ENCODE results near the gene ZMIZ1.

The ZMIZ1 gene

GRCh38 chr10:79208251-79208983 lies 139.7 kb downstream of the ZMIZ1 start:
- no peak overlapping the region for H3K4me3 ChIP-seq (ENCODE audit: low read length)
- H3K9ac ChIP-seq (ENCODE audit: low read depth, low read length) = no peak overlapping the region
- no peaks in the 10 kb centered on the region for H3K4me1 ChIP-seq (ENCODE audit: insufficient read depth, low read length)
- H3K27ac ChIP-seq (ENCODE audit: low read length) = no peak overlapping the region
- peaks cover 44% of the 10 kb centered on the region for H3K36me3 ChIP-seq (ENCODE audit: insufficient read depth, low read depth, low read length)
- no peaks in the 10 kb centered on the region for H3K27me3 ChIP-seq (ENCODE audit: insufficient read depth, low read length)
- H3K9me3 ChIP-seq (ENCODE audit: insufficient read depth, low read depth, low read length) = no peaks in the 10 kb centered on the region

- Histone ChIP-seq H3K9ac (ENCODE audit: low read depth, low read length) (no peak overlapping the region), H3K4me3 (ENCODE audit: low read length) (no peak overlapping the region), H3K36me3 (ENCODE audit: insufficient read depth, low read depth, low read length) (peaks cover 46% of the 10 kb centered on the region), H3K27me3 (ENCODE audit: insufficient read depth, low read length) (no peaks in the 10 kb centered on the region), H3K27ac (ENCODE audit: low read length) (no peak overlapping the region), H3K9me3 (ENCODE audit: insufficient read depth, low read depth, low read length) (no peaks in the 10 kb centered on the region), H3K4me1 (ENCODE audit: insufficient read depth, low read length) (no peaks in the 10 kb centered on the region)
These were observed 140.6 kb downstream of the ZMIZ1 start for GRCh38 chr10:79209340-79209739.

GRCh38 chr10:79209831-79210230 lies 141.1 kb downstream of the ZMIZ1 start:
- Histone ChIP-seq H3K36me3 (ENCODE audit: insufficient read depth, low read depth, low read length) (peaks cover 42% of the 10 kb centered on the region), H3K9ac (ENCODE audit: low read depth, low read length) (no peak overlapping the region), H3K4me3 (ENCODE audit: low read length) (no peak overlapping the region), H3K4me1 (ENCODE audit: insufficient read depth, low read length) (no peaks in the 10 kb centered on the region), H3K9me3 (ENCODE audit: insufficient read depth, low read depth, low read length) (no peaks in the 10 kb centered on the region), H3K27ac (ENCODE audit: low read length) (no peak overlapping the region), H3K27me3 (ENCODE audit: insufficient read depth, low read length) (no peaks in the 10 kb centered on the region)

GRCh38 chr10:79210672-79211071 lies 141.9 kb downstream of the ZMIZ1 start:
- H3K4me3 ChIP-seq (ENCODE audit: low read length) = no peak overlapping the region
- peaks cover 43% of the 10 kb centered on the region for H3K36me3 ChIP-seq (ENCODE audit: insufficient read depth, low read depth, low read length)
- no peak overlapping the region for H3K27ac ChIP-seq (ENCODE audit: low read length)
- no peak overlapping the region for H3K9ac ChIP-seq (ENCODE audit: low read depth, low read length)
- no peaks in the 10 kb centered on the region for H3K4me1 ChIP-seq (ENCODE audit: insufficient read depth, low read length)
- no peaks in the 10 kb centered on the region for H3K9me3 ChIP-seq (ENCODE audit: insufficient read depth, low read depth, low read length)
- no peaks in the 10 kb centered on the region for H3K27me3 ChIP-seq (ENCODE audit: insufficient read depth, low read length)

GRCh38 chr10:79211616-79212015 lies 142.8 kb downstream of the ZMIZ1 start:
- H3K4me1 ChIP-seq (ENCODE audit: insufficient read depth, low read length) = no peaks in the 10 kb centered on the region
- H3K27ac ChIP-seq (ENCODE audit: low read length) = no peak overlapping the region
- H3K9ac ChIP-seq (ENCODE audit: low read depth, low read length) = no peak overlapping the region
- peaks cover 53% of the 10 kb centered on the region for H3K36me3 ChIP-seq (ENCODE audit: insufficient read depth, low read depth, low read length)
- no peaks in the 10 kb centered on the region for H3K9me3 ChIP-seq (ENCODE audit: insufficient read depth, low read depth, low read length)
- H3K27me3 ChIP-seq (ENCODE audit: insufficient read depth, low read length) = no peaks in the 10 kb centered on the region
- H3K4me3 ChIP-seq (ENCODE audit: low read length) = no peak overlapping the region

GRCh38 chr10:79215531-79215930 lies 146.8 kb downstream of the ZMIZ1 start:
- Histone ChIP-seq H3K4me1 (ENCODE audit: insufficient read depth, low read length) (peaks cover under 1% of the 10 kb centered on the region; the same call in 1 of the 2 replicates), H3K4me3 (ENCODE audit: low read length) (no peak overlapping the region), H3K9me3 (ENCODE audit: insufficient read depth, low read depth, low read length) (no peaks in the 10 kb centered on the region), H3K9ac (ENCODE audit: low read depth, low read length) (no peak overlapping the region), H3K27me3 (ENCODE audit: insufficient read depth, low read length) (no peaks in the 10 kb centered on the region), H3K36me3 (ENCODE audit: insufficient read depth, low read depth, low read length) (peaks cover 40% of the 10 kb centered on the region), H3K27ac (ENCODE audit: low read length) (no peak overlapping the region)

- H3K27ac ChIP-seq (ENCODE audit: low read length) = no peak overlapping the region
- no peak overlapping the region for H3K9ac ChIP-seq (ENCODE audit: low read depth, low read length)
- no peak overlapping the region for H3K4me3 ChIP-seq (ENCODE audit: low read length)
- no peaks in the 10 kb centered on the region for H3K27me3 ChIP-seq (ENCODE audit: insufficient read depth, low read length)
- H3K4me1 ChIP-seq (ENCODE audit: insufficient read depth, low read length) = peaks cover 28% of the 10 kb centered on the region
- no peaks in the 10 kb centered on the region for H3K9me3 ChIP-seq (ENCODE audit: insufficient read depth, low read depth, low read length)
- H3K36me3 ChIP-seq (ENCODE audit: insufficient read depth, low read depth, low read length) = peaks cover 35% of the 10 kb centered on the region
These were observed 150.7 kb downstream of the ZMIZ1 start for GRCh38 chr10:79219322-79219957.

GRCh38 chr10:79220307-79220706 lies 151.5 kb downstream of the ZMIZ1 start:
- no peaks in the 10 kb centered on the region for H3K9me3 ChIP-seq (ENCODE audit: insufficient read depth, low read depth, low read length)
- H3K27me3 ChIP-seq (ENCODE audit: insufficient read depth, low read length) = no peaks in the 10 kb centered on the region
- peak overlapping the region; percentile 64; the same call in 1 of the 2 replicates for H3K9ac ChIP-seq (ENCODE audit: low read depth, low read length)
- H3K36me3 ChIP-seq (ENCODE audit: insufficient read depth, low read depth, low read length) = peaks cover 34% of the 10 kb centered on the region
- H3K4me1 ChIP-seq (ENCODE audit: insufficient read depth, low read length) = peaks cover 28% of the 10 kb centered on the region
- H3K4me3 ChIP-seq (ENCODE audit: low read length) = no peak overlapping the region
- no peak overlapping the region for H3K27ac ChIP-seq (ENCODE audit: low read length)

GRCh38 chr10:79221110-79222051 lies 152.6 kb downstream of the ZMIZ1 start:
- H3K4me1 ChIP-seq (ENCODE audit: insufficient read depth, low read length) = peaks cover 28% of the 10 kb centered on the region
- peak overlapping the region; percentile 64; the same call in 1 of the 2 replicates for H3K9ac ChIP-seq (ENCODE audit: low read depth, low read length)
- H3K36me3 ChIP-seq (ENCODE audit: insufficient read depth, low read depth, low read length) = peaks cover 26% of the 10 kb centered on the region
- H3K9me3 ChIP-seq (ENCODE audit: insufficient read depth, low read depth, low read length) = no peaks in the 10 kb centered on the region
- no peaks in the 10 kb centered on the region for H3K27me3 ChIP-seq (ENCODE audit: insufficient read depth, low read length)
- H3K4me3 ChIP-seq (ENCODE audit: low read length) = no peak overlapping the region
- no peak overlapping the region for H3K27ac ChIP-seq (ENCODE audit: low read length)

GRCh38 chr10:79222186-79222585 lies 153.4 kb downstream of the ZMIZ1 start:
- Histone ChIP-seq H3K36me3 (ENCODE audit: insufficient read depth, low read depth, low read length) (peaks cover 26% of the 10 kb centered on the region), H3K4me1 (ENCODE audit: insufficient read depth, low read length) (peaks cover 28% of the 10 kb centered on the region), H3K4me3 (ENCODE audit: low read length) (no peak overlapping the region), H3K27me3 (ENCODE audit: insufficient read depth, low read length) (no peaks in the 10 kb centered on the region), H3K27ac (ENCODE audit: low read length) (no peak overlapping the region), H3K9me3 (ENCODE audit: insufficient read depth, low read depth, low read length) (no peaks in the 10 kb centered on the region), H3K9ac (ENCODE audit: low read depth, low read length) (no peak overlapping the region)

Measured in iPS-20b (cell line).